B cell (primary cell): ENCODE data around the gene HSF4.

ENCODE experiments used
- CTCF ChIP-seq: fragments of 200-600 bp; IDR thresholded peaks from one replicate; pipeline ENCODE4 v1.8.0; 2022; ENCODE audit warnings: antibody characterized with exemption, mild to moderate bottlenecking
- EZH2 ChIP-seq: IDR thresholded peaks from 2 replicates; pipeline ENCODE4 v1.6.1; 2012; ENCODE audit warnings: borderline replicate concordance, low read depth, mild to moderate bottlenecking, moderate library complexity, low read length; ENCODE audit not compliant: insufficient read depth, poor library complexity, severe bottlenecking

GRCh38 chr16:67164599-67165061 is at the start of gene HSF4:
- TF ChIP-seq CTCF (no peak), EZH2 (peak; percentile 7)
